Superior temporal gyrus (tissue), 1 donor: ENCODE results near the gene CCDC126.
"Not testable (repeated sequence)": the region's sequence is repeated elsewhere in the genome, so short reads cannot be mapped to it uniquely, and the experiment has no call there.

ENCODE experiments used
- DNase-seq: peaks from one replicate; pipeline ENCODE4 v3.0.0-alpha.2; 2016; ENCODE audit errors: extremely low spot score

Gene CCDC126, protein sequence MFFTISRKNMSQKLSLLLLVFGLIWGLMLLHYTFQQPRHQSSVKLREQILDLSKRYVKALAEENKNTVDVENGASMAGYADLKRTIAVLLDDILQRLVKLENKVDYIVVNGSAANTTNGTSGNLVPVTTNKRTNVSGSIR

DNA sequence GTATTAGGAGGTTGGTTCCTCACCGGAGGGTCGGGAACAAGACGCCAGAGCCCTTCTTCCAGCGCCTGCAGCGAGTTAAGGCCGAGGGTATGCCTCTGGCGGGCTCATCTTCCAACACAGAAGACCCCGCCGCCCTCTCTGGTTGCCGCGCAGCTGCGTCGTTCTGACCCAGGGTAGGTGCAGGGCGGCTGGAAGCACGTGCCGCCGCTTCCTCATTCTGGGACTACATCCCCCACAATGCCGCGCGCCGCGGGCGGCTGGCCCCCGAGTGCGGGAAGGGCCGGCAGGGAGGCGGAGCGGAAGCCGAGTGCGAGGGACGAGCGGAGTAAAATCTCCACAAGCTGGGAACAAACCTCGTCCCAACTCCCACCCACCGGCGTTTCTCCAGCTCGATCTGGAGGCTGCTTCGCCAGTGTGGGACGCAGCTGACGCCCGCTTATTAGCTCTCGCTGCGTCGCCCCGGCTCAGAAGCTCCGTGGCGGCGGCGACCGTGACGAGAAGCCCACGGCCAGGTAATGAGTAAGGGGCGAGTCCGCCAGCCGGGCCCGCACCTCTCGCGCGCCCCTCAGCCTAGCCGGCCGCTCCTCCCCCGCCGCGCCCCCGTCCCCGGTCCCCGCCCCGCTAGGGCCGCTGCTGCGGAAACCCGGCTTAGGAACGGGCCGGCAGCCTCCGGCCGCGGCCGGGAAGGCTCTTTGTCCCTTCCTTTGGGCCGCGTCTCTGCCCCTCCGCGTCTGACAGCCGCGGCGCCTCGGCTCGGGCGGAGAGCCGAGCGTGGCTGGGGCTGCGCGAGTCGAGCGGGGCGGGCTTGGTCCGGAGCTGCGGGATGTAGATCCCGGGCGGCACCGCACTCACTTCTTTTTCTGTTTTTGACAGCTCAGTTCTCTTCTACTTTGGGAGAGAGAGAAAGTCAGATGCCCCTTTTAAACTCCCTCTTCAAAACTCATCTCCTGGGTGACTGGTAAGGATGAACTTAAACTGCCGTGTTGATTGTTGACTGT is at the start of gene CCDC126:
Gene CCDC126 (plus strand): TSS at position 289 of the 998 bp plus-strand sequence. CDS start 13,934 bp downstream, outside the sequence.
- DNase-seq, result peak; percentile 93

DNA sequence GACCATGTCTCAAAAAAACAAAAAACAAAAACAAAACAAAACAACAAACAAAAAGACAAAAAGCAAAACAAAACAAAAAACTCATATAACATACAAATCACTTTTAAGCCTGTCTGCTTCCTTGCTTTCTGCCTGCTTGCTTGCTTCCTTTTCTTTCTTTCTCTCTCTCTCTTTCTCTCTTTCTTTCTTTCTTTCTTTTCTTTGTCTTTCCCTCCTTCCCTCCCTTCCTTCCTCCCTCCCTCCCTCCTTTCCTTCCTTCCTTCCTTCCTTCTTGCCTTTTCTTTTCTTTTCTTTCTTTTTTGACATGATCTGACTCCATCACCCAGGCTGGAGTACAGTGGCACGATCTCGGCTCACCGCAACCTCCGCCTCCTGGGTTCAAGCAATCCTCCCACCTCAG is 49.5 kb upstream of the CCDC126 start:
- no peak for DNase-seq

DNA sequence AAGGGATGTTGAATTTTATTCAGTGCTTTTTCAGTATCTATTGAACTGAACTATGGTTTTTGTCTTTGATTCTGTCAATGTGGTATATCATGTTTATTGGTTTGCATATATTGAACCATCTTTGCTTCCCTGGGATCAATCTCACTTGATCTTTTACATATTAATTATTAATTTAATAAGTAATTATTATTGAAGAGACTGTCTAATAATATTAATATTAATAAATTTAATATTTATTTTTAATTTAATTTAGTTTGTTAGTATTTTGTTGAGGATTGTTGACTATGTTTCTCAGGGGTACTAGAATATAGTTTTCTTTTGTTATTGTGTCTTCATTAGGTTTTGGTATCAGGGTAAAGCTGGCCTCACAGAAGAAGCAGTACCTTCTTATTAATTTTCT is 38.9 kb upstream of the CCDC126 start:
- no peak for DNase-seq

DNA sequence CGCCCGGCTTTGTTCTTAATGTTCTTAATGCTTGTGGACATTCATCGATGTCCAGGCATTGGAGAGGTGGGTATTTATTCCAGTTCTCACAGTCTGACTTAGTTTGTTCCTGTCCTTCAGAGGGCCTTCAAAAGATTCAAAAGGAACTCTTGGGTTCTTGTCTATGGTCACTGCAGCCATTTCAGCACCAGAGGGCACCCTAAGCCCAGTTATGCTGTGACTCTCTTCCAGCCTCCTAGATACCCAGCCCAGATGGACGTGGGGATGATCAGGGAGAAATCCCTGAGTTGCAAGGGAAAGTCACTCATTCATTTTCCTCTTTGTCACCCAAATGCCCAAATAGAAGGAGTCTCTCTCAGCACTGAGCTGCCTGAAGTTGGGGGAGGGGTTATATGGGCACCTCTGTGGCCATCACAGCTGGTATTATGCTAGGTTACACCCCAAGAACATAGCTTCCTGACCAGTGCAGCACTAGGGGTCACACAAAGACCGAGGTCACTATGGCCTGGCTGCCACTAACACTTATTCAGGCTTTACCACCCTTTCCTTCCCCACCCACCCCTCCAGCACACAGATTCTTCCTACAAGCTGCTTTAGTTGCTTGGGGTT is 26.5 kb upstream of the CCDC126 start:
- peak; percentile 91 for DNase-seq

DNA sequence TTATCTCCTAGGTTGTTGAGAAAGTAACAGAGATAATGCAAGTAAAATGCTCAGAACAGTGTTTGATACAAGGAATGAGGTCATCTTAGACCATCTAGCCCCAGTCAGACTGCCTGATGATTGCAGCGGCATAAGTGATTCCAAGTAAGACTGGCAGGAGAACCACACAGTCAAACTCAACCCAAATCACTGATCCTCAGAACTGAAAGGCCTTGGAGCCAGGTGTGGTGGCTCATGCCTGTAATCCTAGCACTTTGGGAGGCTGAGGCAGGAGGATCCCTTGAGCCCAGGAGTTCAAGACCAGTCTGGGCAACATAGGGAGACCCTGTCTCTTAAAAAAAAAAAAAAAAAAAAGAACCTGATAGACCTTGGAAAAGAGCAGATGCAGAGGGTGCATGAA is 15.2 kb upstream of the CCDC126 start:
- not testable (repeated sequence) for DNase-seq

DNA sequence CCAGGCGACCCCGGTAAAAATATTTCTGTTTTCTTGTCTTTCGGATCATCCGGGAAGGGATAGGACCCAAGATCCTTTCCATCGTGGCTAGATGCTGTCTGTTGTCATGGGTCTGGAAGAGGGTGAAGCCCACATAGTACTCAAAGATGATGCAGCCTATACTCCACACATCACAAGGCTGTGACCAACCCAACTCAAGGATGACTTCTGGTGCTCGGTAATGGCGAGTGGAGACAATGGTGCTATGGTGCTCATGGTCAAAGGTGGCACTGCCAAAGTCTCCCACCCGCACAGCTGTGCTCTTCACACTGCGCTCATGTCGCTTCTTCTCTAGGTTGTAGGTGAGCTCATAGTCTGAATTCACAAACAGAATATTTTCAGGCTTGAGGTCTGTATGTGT is 11.9 kb upstream of the CCDC126 start:
- DNase-seq, result not testable (repeated sequence)

DNA sequence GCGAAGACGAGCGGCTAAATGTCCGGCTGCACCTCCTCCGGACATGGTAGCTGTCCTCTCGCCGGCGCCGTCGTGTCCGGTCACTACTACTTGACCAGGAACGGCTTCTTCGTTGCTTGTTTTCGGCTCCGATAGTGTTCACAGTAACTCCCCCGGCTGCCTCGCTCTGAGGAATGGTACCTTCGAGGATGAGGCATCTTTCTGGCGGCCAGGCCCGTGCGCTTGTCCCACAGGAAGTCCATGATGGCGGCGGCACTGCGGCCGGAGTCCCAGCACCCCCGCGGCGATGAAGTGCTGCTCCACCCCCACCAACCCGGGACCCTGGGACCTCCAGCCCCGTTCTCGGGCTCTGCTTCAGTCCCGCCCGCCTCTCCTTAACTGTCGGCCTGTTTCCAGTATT is 11.0 kb upstream of the CCDC126 start:
- no peak for DNase-seq

DNA sequence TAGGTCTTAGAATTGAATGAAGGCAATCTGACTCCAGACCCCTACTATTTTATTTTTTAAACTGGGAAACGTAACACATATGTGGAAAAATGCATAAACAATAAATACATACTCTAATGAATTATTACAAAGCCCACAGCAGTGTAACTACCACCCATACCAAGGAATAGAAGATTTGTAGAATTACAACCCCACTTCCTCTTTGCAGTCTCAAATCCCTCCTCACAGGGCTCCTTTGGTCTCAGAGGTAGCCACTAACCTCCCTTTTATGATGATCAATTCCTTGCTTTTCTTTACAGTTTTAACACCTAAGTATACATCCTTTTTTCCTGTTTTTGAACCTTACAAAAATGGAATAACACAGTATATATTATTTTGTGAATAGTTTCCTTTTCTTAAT is 6.7 kb upstream of the CCDC126 start:
- DNase-seq, result no peak

DNA sequence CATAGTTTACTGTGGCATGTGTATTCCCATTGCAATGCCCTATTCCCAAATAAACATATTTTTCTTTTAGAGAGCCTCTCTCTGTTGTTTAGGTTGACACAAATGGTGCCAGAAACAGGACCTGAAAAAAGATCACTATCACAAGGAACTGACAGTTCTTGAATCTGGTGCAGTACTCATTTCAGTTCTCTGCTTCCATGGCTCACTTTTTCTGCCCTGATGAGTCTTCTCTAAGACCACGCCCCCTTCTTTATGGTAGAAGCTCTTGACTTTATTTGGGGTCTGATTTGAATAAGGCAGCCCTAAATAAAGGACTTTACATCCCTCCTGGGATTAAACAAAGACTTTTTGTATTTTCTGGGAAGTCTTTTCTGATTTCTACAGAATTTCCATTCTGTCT is 3.5 kb upstream of the CCDC126 start:
- DNase-seq, result no peak

DNA sequence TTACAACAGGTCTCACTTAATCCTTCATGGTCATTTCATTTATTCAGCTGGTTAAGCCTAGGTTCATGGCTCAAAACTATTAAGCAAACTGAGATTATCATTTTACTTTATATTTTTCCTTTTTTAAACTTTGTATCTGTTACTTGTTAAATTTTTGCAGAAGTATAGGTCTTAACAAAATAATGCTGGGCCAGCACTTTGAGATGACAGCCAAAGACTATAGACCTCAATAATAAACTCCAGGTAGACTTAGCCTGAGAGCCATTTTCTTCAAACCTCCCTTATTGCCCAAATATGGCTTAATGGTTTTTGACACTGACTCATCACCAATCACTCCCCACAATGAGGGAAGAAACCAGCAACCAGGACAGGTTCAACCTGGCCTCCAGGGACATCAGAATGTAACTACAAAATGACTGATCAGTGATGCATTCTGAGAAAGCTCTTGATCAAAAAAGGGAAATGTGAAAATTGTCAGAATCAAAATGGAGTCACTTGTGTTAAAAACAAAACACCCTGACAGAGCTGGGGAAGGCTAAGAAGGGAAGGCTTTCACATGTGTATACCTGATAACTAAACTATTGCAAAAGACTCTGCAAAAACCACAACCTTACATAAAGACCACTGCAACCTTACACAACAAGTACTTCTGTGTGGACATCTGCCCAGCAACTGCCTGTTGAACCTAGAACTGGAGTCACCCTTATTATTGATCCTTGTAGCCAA is 2.1 kb upstream of the CCDC126 start:
- no peak for DNase-seq

DNA sequence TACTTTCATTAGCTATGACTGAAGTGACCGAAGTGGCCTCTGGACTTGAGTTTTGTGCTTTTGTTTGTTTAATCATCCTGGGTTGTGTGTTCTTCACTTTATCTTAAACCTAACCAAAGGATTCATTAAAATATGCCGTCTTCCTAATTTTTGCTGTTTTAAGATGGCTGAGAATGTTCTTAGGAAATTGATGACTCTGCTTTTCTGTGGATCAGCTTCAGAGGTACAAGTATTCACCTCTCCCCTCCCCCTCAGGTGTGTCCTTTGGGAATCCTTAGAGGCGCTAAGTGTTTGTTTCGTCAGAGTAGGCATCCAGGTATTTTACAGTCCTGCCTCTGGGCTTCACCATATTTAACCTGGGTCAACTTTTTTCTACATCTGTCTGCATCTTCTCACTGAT is 1.1 kb downstream of the CCDC126 start:
- DNase-seq, result no peak

DNA sequence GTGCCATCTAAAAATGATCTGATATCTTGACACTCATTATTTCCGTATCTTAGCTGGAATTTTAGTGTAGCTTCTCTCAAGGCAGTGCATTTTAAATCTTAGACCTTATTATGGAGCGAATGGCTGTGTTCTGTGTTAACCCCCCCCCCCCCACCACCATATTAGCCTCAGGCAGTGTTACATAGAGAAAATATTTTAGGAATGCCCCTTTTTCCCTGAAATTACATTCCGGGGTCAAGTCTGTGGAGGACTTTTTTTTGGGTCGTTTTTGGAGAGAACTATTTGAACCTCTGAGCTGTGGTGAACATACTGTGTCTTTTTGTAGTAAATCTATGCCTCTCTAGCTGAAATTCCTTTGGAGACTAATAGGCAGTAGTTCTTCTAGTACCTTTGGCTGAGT is 3.1 kb downstream of the CCDC126 start:
- DNase-seq, result no peak

DNA sequence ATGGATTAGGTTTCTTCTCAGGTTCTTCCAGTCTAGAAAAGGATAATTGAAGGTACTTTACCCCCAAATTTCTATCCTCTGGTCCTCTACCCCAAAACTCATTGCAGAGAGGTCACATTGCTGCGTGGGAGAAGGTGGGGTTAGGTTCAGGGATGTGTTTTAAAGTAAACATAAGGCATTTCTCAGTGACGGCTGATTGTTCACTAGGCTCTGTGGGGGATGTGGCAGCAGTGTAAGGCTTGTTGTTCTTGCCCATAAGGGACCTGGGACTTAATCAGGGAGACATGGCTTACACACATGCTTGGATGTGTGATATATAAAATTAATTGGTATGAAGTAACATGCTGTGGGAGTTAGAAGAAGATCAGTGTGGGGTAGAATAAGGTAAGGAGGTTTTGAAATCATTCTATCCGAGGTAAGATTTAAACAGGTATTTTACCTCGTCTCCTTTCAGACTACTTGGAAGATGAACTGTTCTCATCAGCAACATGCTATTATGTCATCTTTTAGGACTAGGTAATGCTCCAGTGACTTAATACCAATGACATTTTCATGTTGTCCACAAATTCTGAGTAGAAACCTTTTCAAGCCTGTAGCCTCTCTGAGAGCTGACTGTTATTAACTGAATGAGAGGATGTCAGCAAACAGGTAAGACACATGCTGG is 6.6 kb downstream of the CCDC126 start:
- no peak for DNase-seq

DNA sequence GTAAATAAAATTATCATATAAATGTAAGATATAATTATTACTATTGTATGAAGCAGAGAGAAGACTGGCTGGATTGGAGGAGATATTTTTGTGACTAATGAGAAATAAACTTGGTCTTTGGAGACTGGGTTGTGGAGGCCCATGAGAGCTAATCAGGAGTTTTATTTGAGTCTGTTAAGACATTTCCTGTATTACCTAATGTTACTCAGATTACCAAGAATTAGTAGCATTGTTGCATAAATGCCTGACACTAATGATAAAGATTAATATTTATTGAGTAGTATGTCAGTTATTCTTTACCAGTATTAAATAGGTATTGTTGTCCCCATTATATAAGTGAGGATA is 7.1 kb downstream of the CCDC126 start:
- no peak for DNase-seq

DNA sequence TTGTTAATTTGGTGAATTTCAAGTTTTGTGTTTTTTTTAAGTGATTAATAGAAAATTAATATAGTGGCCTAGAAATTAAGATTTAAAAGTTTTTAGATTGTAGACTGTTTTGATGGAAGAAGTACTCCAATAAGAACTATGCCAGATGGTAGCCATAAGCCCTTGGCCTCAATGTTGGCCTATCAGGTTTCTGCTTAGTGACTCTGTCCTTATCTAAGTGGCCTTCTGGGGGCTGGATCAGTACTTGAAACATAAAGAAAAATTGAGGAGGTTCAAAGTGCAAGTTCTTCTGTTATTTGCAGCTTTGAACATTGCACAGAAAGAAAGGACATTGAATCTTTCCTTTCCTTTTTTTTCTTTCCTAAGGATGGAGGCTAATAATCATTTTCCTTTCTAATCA is 9.9 kb downstream of the CCDC126 start:
- DNase-seq, result no peak

DNA sequence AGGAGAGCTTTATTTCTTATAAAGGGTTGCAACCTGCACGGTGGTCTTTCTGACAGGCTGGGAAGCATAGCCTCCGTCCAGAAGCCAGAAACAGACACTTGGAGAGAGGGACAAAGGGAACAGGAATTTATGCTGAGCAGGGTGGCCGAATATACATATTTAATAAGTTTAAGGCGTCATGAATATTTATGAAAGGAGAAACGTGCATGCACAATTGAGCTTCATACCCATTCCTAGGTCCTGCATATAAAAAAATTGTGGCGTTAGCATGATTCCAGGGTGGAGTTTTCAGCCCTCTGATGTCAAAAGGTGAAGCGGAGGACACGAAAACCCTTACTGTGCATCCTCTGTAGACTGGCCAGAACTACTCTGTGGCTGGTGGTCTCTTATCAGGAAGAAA is 10.7 kb downstream of the CCDC126 start:
- DNase-seq, result no peak

DNA sequence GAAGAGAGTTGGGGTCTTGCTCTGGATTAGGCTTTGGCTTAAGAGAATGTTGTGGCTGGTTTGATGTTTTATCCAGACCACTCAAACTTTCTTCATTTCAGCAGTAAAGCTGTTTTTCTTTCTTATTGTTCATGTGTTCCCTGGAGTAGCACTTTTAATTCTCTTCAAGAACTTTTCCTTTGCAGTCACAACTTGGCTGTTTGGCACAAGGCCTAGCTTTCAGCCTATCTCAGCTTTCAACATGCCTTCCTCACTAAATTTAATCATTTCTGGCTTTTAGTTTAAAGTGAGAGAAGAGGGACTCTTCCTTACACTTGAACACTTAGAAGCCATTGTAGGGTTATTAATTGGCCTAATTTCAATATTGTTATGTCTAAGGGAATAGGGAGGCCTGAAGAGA is 18.1 kb downstream of the CCDC126 start:
- no peak for DNase-seq

DNA sequence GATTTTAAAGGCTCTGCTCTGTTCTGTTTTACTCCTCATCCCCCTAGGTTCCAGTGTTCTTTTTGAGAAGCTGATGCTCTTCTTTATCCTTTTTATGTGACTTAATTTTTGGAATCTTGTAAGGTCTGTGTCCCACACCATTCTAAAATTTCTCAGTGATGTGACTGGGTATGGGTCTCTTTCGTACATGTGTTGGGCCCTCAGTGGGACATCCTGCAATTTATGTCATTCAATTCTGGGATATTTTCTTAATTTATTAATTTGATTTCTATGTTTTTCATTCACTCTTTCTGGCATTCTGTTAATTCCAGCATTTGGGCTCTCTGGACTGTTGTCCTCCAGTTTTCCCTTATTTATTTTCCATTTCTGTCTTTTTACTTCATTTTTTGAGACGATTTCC is 19.4 kb downstream of the CCDC126 start:
- DNase-seq, result no peak

DNA sequence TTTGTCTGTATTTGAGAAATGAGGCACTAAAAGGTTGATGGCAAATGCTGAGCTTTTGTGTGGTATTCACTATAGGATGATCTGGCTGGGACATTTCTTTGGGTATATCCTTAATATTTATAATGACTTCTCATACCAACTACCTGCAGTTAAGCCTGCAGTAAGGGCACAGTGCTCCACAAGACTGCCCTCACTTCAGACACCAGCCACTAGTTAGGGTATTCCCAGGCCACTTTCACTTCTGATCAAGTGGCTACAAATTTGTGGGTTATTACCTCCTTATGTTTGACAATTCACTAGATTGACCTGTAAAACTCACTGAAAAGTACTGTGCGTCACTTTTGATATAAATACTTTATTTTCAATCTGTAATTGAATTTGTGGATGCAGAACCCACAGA is 20.3 kb downstream of the CCDC126 start:
- DNase-seq, result no peak

DNA sequence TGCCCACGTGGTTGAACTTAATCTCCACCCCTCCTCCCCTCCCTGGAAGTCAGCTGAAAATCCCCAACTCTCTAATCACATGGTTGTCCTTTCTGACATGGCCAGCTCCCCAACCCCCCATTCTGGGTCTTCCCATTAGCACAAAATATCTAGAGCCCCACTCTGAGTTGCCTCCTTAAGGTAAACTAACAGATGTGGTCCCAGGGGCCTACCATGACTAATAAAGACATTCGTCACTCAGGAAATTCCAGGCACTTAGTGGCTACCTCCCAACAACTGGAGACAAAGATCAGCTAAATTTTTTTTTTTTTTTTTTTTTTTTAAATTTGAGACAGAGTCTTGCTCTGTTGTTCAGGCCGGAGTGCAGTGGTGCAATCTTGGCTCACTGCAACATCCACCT is 21.1 kb downstream of the CCDC126 start:
- DNase-seq, result no peak

DNA sequence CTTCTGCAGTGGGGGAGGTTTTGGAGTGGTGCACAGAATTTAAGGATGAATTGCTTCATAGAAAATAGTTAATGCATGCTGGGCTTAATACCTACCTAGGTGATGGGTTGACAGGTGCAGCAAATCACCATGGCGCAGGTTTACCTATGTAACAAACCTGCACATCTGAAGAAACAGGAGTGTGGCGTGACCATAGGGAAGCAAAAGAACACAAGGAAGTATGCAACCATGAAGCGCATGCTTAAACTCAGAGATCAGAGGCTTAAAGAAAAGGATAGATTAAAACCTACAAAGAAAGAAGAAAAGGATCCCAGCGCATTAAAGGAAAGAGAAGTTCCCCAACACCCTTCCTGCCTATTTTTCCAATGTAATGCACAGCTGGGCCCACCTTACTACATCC is 22.0 kb downstream of the CCDC126 start:
- DNase-seq, result no peak

DNA sequence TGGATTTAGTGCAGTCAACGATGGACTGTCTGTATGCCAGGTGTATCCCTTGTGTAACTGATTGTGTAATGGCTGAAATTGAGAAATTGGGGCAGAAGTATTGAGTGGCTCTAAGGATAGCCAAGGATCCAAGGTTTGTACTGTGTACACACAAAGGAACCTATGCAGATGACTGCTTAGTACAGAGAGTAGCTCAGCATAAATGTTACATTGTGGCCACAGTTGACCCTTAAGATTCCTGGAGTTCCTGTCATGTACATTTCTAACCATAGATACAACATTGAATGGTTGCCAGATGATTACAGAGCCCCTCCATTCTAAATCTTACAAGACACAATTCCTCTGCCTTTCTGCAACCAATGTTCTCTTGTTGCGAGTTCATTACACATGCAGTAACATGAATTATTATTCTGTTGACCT is 25.3 kb downstream of the CCDC126 start:
- DNase-seq, result no peak
